B cell (primary cell): ENCODE measurements around the gene PPP1R7.

Experiments
- CTCF ChIP-seq: fragments of 200-600 bp; IDR thresholded peaks from one replicate; pipeline ENCODE4 v1.8.0; 2022; ENCODE audit warnings: antibody characterized with exemption, mild to moderate bottlenecking
- EZH2 ChIP-seq: IDR thresholded peaks from 2 replicates; pipeline ENCODE4 v1.6.1; 2012; ENCODE audit warnings: borderline replicate concordance, low read depth, mild to moderate bottlenecking, moderate library complexity, low read length; ENCODE audit not compliant: insufficient read depth, poor library complexity, severe bottlenecking

- TF ChIP-seq CTCF (no peak), EZH2 (no peak)
Measured at GRCh38 chr2:241213041-241213440, 62.8 kb downstream of the PPP1R7 start.
